ENCODE data around the gene TAP2.
"Not testable (repeated sequence)": the region's sequence is repeated elsewhere in the genome, so short reads cannot be mapped to it uniquely, and the experiment has no call there.

The TAP2 gene

DNA sequence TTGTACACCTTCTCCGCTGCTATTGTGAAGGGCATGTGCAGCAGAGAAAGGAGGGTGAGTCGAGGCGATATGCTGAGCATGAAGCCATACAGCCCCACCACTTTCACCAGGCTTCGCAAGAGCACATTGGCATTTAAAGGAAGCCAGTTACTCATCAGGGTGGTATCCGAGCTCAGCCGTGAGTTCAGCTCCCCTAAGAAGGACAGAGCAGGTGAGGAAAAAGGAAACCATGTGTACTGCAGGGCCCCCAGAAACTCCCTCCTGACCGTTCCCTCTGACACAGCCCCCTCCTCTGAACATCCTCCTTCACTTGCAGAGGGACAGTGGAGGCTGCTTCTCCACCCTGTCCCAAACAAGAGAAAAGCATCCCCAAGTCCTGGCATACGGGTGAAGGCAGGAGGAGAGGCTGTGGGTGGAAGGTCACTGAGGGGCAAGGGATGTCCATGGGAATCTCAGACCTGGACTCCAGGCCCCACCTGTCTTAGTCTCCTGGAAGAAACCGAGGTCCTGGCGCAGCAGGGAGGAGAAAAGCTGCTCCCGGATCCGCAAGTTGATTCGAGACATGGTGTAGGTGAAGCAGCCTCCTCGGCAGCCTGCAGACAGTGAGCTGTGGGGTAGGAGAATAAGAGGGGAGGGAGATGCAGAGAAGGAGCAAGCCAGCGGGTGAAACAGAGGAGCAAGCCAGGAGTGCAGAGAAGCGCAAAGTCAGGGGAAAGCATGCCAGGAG, 3.2 kb downstream of the TAP2 start:
- DNase-seq = no peak

DNA sequence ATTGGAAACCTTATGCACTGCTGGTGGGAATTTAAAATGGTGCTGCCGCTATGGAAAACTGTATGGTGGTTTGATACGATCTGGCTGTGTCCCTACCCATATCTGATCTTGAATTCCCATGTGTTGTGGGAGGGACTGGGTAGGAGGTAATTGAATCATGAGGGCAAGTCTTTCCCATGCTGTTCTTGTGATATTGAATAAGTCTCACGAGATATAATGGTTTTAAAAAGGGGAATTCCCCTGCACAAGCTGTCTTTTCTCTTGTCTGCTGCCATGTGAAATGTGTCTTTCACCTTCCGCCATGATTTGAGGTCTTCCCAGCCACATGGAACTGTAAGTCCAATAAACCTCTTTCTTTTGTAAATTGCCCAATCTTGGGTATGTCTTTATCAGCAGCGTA, 4.9 kb downstream of the TAP2 start:
- no peak for DNase-seq

DNA sequence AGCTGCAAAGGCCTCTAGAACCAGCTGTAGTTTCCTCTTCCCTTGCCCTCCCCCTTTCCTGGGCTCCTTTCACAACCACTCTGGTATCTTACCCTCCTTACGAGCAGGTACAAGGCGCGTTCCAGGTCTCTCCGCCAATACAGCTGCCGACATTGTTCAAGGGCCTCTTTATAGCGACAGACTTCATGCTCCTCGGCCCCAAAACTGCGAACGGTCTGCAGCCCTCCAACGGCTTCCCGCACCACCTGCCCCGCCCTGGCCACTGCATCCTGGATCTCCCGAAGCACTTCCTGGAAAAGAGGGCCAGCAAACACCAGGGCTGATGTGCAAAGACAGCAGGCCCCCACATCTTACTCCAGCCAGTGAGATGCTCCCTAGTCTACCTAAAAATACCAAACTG, 6.0 kb downstream of the TAP2 start:
- no peak for DNase-seq

DNA sequence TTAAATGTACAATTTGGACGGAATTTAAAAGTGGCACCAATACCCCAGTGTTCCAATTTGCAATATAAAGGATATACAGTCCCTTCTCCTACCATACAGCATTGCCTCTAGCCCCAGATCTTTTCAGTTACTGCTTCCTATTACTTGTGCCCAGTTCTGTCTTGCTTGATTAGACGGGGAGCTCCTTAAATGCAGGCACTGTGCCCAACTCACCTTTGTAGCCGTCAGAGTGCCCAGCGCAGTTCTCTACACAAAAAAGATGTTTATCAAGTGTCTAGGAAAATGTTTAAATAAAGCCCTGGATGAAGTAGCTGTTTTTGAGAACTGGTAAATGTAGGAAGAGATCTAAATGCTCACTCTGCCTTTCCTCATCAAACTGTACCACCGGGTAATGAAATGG, 7.6 kb downstream of the TAP2 start:
- DNase-seq = no peak

DNA sequence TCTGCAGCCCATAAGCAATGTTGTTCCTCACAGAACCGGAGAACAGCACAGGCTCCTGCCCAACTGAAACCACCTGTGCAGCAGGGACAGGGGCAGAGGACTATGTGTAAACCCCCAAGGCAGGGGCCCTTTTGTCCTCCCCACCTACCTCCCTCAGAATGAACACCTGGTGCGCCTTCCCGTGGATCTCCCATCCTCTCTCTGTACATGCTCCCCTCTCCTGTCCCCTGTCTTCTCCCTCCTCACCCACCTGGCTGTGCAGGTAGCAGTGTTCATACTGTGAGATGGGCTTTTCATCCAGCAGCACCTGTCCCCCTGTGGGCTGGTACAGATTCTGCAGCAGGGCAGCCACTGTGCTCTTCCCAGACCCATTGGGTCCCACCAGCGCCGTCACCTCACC, 8.5 kb downstream of the TAP2 start:
- DNase-seq = no peak

DNA sequence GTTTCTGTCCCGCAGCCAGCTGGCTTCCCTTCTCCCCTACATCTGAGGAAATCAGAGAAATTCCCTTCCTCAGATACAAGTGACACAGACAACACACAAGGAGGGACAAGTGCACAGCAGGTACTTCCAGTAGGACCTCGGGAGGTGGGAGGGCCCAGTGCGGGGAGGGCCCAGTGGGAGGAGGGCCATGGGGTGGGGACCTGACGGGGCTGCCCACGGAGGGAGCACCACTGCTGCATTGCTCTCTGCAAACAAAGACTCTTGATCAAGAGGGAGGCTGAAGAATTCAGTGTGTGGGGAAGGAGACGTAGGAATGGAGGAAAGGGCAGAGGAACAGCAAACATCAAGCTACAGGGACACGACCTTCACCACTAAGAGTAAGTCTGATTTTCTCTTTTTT, 9.0 kb downstream of the TAP2 start:
- DNase-seq = no peak

DNA sequence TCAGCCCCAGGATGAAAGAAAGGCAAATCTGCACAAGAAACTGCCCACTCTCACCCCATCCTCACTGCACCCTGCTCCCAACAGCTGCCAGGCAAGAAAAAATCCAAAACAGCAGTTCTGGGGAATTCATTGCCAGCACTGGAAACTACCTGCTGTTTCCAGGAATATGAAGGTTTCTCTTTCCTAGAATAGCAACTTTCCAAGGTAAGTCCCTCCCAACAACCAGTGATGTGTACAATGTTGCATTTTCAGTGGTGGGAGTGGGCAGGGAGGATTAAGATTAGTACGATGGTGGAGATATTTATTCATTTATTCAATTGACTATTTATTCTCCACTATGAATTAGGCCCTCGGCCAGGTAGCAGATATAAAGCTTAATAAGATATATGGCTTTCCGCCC, 11.5 kb downstream of the TAP2 start:
- DNase-seq = no peak

DNA sequence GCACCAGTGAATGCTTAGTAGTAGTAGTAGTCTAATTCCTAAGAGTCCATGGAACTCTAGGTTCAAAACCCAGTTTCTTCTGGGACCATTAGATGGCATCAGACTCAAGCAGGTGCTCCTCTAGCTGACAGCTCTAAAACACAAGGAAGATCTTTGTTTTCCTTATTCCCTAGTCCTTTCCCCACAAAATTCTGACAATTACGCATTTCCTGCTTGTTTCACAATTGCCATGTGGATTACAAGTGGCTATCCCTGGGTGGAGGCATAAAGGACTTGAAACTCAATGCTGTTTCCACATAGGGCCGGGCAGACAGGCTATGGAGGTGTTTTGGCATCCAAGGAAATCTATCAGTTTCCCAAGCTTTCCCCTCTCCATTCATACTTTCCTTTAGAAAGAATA, 12.6 kb downstream of the TAP2 start:
- peak; percentile 54 for DNase-seq

DNA sequence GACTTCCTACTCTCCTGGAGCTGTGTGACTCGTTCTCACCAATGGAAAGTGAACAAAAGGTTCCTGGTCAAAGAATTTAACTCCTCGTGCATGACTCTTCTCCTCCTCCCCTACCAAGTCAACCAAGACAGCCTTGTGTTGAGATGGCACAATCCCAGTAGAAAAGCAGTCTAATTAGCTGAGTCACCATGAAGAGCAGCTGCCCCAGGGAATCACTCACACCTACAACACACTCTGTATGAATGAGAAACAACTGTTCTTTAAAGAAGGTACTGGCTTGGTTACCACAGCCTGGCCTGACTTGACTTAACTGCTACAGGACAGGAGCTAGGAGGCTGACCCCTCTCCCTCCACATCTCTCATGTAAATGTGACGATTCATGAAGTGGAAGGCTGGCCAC, 18.8 kb downstream of the TAP2 start:
- DNase-seq = peak; percentile 68

DNA sequence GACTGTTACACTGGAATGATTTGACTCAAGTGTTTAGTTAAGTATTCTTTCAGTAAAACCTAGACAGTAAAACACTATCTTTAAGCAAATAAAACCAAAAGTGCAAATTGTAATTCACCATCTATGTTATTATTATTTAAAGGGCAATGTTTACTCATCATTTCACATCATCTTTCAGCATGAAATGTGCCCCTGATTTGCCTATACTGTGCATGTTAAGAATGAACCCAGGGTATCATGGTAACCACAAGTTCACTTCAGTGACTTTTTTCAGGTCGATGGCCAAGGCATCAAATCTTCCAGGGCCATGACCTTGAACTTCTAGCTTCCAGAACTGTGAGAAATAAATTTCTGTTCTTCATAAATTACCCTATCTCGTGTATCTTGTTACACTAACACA, 19.7 kb downstream of the TAP2 start:
- no peak for DNase-seq

DNA sequence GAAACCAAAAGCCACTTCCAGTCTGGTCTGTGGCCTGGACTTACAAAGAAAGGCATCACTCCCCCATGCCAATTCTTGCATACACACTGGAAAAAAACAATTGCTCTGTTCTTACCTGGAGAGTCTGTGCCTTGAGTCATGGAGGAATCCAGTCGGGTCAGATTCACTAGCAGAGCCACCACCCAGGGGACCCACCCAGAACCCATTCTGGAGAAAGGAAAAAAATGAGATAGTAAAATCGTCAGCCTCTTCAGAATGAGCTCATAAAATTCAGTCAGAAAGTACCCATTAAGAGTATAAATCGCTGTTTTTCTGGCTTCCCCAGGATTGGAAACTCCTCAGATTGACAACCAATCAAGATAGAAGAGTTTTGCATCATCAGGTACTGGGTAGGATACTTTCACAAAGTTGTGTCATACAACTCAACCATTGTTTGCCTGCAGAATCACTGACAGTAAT, 21.8 kb downstream of the TAP2 start, which contains the start of gene HLA-DOB:
Gene HLA-DOB (minus strand): TSS at position 257 of the 459 bp plus-strand sequence. CDS start 51 bp downstream, at position 206.
- no peak for DNase-seq

DNA sequence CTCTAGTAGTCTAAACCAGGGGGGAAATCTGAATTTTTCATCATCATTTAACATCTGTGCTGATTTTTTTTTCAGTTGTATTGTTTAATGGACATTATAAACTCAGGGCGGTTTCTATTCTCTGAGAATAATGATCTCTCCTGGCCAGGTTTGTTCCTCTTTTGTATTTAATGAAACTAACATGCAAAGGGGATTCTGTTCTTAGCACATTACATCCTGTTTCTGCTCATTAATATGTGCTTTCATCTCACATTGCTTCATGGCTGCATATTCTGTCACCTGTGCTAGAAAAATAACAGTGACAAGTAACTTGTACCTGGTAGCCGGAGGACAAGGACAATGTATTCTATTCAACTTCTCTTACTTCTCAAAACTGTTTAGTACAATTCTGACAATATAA, 22.5 kb downstream of the TAP2 start:
- no peak for DNase-seq

DNA sequence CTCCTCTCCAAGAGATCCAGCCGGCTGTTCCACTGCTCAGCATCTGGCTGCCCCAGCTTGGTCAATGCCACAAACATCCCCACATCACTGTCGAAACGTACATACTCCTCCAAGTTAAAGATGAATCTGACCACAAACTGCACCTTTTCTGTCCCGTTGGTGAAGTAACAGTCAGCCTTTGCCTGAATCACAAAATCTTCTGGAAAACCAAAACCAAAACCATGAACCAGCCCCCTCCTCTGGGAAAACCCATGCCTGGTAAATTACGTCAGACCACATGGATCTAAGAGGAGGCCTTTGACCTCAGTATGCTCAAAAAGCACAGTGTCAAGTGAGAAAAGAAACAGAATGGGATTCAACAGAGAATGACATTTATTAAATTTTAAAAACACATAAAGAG, 23.4 kb downstream of the TAP2 start:
- peak; percentile 51 for DNase-seq

DNA sequence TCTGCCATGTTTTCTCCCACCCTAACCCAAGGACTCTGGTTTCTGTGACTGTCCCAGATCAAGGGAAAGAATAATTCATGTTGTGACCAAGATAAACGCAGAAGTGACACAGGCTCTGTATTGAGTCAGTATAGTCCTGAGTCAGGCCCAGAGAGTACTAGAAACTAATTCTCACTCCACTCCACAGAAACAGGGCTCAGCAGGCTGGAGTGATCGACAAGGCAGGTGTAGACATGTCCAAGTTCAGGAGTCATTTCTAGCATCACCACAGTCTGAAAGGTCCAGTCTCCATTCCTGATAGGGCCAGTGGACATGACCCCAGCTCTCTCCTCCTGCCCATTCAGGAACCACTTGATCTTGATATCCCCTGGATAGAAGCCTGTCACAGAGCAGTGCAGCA, 24.4 kb downstream of the TAP2 start:
- DNase-seq = no peak

DNA sequence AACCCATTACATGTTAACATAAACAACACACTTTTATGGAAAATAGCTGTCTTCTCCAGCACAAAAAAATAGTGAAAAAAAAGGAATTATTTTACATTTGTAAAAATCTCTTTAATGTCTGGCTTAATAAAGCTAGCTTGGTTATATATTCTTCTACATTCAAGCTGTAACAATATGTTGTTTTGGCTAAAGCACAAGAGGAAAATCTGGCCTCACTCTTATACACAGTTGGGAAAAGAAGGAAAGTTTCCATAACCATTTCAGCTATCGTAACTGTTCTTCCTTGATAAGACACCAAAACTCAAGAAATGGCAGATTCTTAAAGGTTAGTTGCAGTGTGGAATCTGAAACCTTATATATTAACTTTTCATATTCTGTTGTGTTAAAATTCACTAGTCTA, 29.4 kb downstream of the TAP2 start:
- no peak for DNase-seq

DNA sequence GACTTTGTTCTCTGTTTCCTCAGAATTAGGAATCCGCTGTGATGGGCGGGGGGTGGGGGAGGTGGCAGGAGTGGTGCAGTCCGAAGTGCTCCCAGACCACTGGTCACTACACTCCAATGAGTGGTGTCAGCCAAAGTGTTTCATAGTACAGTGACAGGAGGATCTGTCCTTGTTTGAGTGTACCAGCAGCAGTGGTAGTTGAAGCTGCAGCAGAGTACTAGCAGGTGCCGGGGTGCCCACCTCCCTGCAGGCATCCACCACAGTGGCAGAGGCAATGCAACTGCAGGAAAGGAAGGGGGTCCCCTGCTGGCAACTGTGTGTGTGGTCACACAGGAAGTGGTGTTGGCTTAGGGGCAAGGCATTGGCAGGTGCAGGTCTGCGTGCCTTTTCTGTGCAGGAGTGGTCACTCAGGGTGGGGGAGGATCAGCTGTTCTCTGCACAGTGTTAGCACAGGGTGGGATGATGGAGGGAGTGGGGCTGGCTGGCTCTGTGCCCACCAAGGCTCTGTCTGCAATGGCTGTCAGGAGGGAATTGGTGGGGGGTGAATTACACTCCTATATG, 31.4 kb downstream of the TAP2 start:
- no peak for DNase-seq

DNA sequence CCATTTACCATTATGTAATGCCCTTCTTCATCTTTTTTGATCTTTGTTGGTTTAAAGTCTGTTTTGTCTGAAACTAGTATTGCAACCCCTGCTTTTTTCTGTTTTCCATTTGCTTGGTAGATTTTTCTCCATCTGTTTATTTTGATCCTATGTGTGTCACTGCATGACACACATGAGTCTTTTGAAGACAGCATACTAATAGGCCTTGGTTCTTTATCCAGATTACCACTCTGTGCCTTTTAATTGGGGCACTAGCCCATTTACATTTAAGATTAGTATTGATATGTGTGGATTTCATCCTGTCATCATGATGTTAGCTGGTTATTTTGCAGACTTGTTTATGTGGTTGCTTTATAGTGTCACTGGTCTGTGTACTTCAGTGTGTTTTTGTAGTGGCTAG, 33.1 kb downstream of the TAP2 start:
- DNase-seq = not testable (repeated sequence)

DNA sequence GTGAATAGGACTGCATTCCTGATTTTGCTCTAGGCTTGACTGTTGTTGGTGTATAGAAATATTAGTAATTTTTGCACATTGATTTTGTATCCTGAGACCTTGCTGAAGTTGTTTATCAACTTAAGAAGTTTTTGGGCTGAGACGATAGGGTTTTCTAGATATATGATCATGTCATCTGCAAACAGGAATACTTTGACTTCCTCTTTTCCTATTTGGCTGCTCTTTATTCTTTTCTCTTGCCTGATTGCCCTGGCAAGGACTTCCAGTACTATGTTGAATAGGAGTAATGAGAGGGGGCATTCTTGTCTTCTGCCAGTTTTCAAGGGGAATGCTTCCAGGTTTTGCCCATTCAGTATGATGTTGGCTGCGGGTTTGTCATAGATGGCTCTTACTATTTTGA, 35.1 kb downstream of the TAP2 start:
- no peak for DNase-seq

DNA sequence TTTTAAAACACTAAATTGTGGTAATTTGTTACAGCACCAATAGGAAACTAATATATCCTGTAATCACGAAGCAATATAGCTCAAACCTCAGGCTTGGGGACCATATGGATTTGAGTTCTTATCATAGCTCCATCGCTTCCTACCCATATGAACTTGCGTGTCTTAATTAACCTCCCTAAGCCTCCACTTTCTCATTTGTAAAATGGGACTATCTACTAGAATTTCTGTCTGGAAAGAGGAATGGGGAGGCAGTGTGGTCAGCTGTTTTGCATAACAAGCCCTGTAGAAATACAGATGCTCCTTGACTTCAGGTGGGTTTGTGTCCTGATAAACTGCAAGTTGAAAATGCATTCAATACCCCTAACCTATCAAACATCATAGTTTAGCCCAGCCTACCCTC, 38.8 kb downstream of the TAP2 start:
- no peak for DNase-seq

DNA sequence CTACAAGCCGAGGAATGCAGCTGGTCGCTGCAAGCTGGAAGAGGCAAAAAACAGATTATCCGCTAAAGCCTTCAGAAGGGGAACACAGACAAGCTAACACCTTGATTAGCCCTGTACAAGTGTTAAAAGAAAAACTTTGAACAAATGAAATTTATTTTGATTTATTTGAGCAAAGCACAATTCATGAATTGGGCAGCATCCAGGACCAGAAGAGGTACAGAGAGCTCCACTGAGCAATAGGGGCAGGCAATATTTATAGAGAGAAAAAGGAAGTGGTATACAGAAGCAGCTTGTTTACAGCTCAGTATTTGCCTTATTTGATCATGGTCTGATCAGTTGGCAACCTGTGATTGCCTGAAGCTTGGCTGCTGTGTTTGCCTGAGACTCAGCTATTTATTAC, 39.4 kb downstream of the TAP2 start:
- no peak for DNase-seq

DNA sequence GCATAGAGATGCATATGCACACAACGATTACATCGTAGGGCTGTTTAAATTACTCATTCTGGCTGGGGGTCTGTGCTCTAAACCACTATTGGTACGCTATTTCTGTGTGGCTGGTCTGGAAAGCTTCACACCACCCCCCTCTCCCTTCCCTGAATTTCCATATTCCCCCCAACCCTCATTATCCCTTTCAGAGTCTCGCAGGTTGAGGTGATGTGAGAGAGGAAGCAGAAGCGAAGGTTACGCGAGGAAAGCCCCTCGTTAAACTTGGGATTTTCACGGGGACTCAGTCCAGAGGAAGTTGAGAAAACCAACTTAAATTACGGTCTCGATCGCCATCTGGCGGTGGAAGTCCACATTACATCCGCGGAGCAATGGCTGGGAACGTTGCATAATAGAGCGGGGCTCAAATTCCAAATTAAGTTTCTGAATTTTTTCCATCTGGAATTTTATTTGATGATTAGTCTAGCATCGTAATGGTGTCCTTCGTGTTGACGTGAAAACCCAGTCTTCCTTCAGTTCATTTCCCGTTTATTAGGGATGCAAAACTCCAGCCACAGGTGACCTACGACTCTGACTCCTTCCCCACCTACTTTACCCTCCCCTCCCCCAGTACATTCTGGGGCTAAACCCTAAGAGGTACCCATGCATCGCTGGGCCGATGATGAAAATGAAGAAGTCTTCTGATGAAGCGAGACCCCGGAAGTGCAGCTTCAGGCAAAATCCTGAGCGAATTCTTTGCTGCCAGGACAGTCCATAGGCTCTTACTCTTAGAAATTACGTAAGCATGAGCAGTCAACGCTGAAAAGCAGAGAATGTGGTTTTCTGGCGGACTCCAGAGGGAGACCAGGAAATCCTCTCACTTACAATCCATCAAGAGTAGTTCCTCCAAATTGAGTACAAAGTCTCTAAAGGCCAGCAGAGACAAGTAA, 41.4 kb downstream of the TAP2 start:
- peak; percentile 61 for DNase-seq

DNA sequence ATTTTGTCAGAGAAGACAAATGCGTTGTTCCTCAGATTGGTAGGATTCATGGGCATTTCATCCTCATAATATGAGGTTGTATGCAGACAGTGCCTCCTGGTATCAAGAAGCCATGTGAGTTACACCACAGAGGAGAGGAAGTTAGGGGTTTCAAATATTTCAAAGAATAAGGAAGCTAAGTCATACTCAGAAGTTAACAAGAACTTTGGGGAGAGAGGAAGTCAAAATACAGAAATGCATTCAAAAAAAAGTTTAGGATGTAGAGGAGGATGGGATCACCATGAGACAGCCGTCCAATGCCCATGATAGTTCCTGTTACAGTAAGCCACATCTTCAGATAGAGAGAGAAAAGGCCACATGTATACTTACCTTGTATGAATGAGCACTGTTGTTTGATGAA, 44.0 kb downstream of the TAP2 start:
- DNase-seq = no peak

DNA sequence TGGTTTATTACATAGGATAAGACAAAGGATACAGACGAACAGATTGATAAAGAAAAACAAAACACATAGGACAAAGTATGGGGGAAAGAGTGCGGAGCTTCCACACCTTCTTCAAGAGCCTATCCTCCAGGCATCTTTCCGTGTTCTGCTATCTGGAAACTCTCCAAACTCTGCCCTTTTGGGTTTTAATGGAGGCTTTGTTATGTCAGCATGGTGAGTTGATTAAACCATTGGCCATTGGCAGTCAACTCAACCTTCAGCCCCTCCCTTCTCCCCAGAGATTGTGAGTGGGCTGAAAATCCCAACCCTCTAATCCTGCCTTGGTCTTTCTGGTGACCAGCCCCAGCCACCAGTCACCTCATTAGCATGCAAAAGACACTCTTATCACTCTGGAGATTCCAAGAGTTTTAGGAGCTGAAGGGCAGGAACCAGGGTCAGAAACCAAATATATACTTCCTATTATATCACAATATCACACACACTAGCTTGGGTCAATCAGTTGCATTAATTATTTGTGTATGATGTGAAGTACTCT, 45.6 kb downstream of the TAP2 start:
- DNase-seq = no peak
